Neural cell (in vitro differentiated cells): ENCODE measurements around the gene SLC12A5. TPM values are rescaled to one million over a fixed set of nuclear protein-coding genes. Genes with fewer than 3 reads are reported as not detected.

Experiments
- H2AFZ ChIP-seq: fragments of 200-600, 300-800 bp; sonication (generic), shearing (Covaris generic); 2 replicates; pipeline ENCODE4 v1.6.0; 2014; ENCODE audit warnings: low read depth, mild to moderate bottlenecking, antibody characterized with exemption, low read length, moderate library complexity
- H3F3A ChIP-seq: fragments of 200-600 bp; shearing (Covaris generic); 2 replicates; pipeline ENCODE4 v1.6.1; 2016; ENCODE audit warnings: mild to moderate bottlenecking, moderate library complexity, mixed read lengths, antibody characterized with exemption, low read length; ENCODE audit not compliant: insufficient read depth, poor library complexity, severe bottlenecking
- H3K27ac ChIP-seq: fragments of 200-600, 300-800 bp; sonication (generic), shearing (Covaris generic); 2 replicates; pipeline ENCODE4 v1.5.1; 2014; ENCODE audit warnings: mild to moderate bottlenecking, low read length, moderate library complexity
- H3K27me3 ChIP-seq: fragments of 300-800, 200-600 bp; sonication (generic), shearing (Covaris generic); 2 replicates; pipeline ENCODE4 v1.6.0; 2014; ENCODE audit warnings: mild to moderate bottlenecking, low read depth, low read length, moderate library complexity; ENCODE audit not compliant: insufficient read depth
- H3K36me3 ChIP-seq: fragments of 300-800, 200-600 bp; sonication (generic), shearing (Covaris generic); 2 replicates; pipeline ENCODE4 v1.5.1; 2014; ENCODE audit warnings: mild to moderate bottlenecking, antibody characterized with exemption, low read length, moderate library complexity; ENCODE audit not compliant: insufficient read depth
- H3K4me2 ChIP-seq: fragments of 300-800, 200-600 bp; sonication (generic), shearing (Covaris generic); 2 replicates; pipeline ENCODE4 v1.6.0; 2014; ENCODE audit warnings: mild to moderate bottlenecking, low read length
- H3K4me3 ChIP-seq: fragments of 300-800, 200-600 bp; sonication (generic), shearing (Covaris generic); 2 replicates; pipeline ENCODE4 v1.5.1; 2014; ENCODE audit warnings: mild to moderate bottlenecking, low read length, moderate library complexity
- H3K79me2 ChIP-seq: fragments of 200-600 bp; shearing (Covaris generic); replicated peaks from 2 replicates; pipeline ENCODE4 v1.6.0; 2014; ENCODE audit warnings: mild to moderate bottlenecking, low read length, moderate library complexity; ENCODE audit not compliant: insufficient read depth
- H3K9ac ChIP-seq: fragments of 300-800, 200-600 bp; sonication (generic), shearing (Covaris generic); 2 replicates; pipeline ENCODE4 v1.6.1; 2016; ENCODE audit warnings: mild to moderate bottlenecking, low read length, mixed read lengths
- H3K9me2 ChIP-seq: fragments of 200-600 bp; shearing (Covaris generic); 2 replicates; pipeline ENCODE4 v1.6.1; 2016; ENCODE audit warnings: mild to moderate bottlenecking, low read length, mixed read lengths; ENCODE audit not compliant: insufficient read depth
- H3K9me3 ChIP-seq: fragments of 200-600, 300-800 bp; sonication (generic), shearing (Covaris generic); 2 replicates; pipeline ENCODE4 v1.6.1; 2016; ENCODE audit warnings: mild to moderate bottlenecking, mixed run types, low read length, moderate library complexity, mixed read lengths
- H4K20me1 ChIP-seq: fragments of 200-600 bp; shearing (Covaris generic); 2 replicates; pipeline ENCODE4 v1.6.1; 2016; ENCODE audit warnings: mild to moderate bottlenecking, mixed run types; ENCODE audit not compliant: insufficient read depth
- EP300 ChIP-seq: fragments of 450-650 bp; conservative IDR thresholded peaks from 2 replicates; pipeline ENCODE4 v1.6.1; 2014; ENCODE audit warnings: antibody characterized with exemption, mild to moderate bottlenecking, moderate library complexity; ENCODE audit not compliant: poor library complexity, severe bottlenecking
- EZH2 ChIP-seq: fragments of 200-600, 300-800 bp; shearing (Covaris generic), sonication (generic); IDR thresholded peaks from 2 replicates; pipeline ENCODE4 v1.6.1; 2014; ENCODE audit warnings: antibody characterized with exemption, low read length, borderline replicate concordance, mild to moderate bottlenecking; ENCODE audit not compliant: insufficient read depth, poor library complexity, severe bottlenecking
- MXI1 ChIP-seq: fragments of 450-650 bp; conservative IDR thresholded peaks from 2 replicates; pipeline ENCODE4 v1.6.1; 2014; ENCODE audit warnings: antibody characterized with exemption, mild to moderate bottlenecking; ENCODE audit not compliant: poor library complexity, severe bottlenecking
- POLR2AphosphoS5 ChIP-seq: IDR thresholded peaks from 2 replicates; pipeline ENCODE4 v1.6.1; 2012
- REST ChIP-seq: IDR thresholded peaks from 2 replicates; pipeline ENCODE4 v1.6.1; 2012; ENCODE audit warnings: borderline replicate concordance
- SMC3 ChIP-seq: fragments of 450-650 bp; conservative IDR thresholded peaks from 2 replicates; pipeline ENCODE4 v1.6.1; 2014; ENCODE audit warnings: antibody characterized with exemption, mild to moderate bottlenecking, moderate library complexity; ENCODE audit not compliant: poor library complexity
- TAF1 ChIP-seq: IDR thresholded peaks from 2 replicates; pipeline ENCODE4 v1.6.1; 2012; ENCODE audit warnings: low read depth
- polyA plus RNA-seq: library from polyadenylated mRNA; depleted of rRNA; stranded (reverse); fragments of >200 nt; gene quantifications from 2 replicates; pipeline ENCODE4 v1.2.3, GENCODE V29; 2014
- TF ChIP-seq, protein P1 (sequence below): fragments of 450-650 bp; IDR thresholded peaks from 2 replicates; pipeline ENCODE4 v1.5.1; 2014; ENCODE audit warnings: antibody characterized with exemption, mild to moderate bottlenecking, moderate library complexity; ENCODE audit not compliant: poor library complexity, severe bottlenecking

Gene SLC12A5
- polyA plus RNA-seq, 1 donor from 2014 or later = 53.1 TPM

GRCh38 chr20:46051556-46052308 lies 22.7 kb downstream of the SLC12A5 start:
- no peaks in the 10 kb centered on the region for H3K9me2 ChIP-seq
- no peaks in the 10 kb centered on the region for H4K20me1 ChIP-seq
- no peaks in the 10 kb centered on the region for H3K9me3 ChIP-seq
- no peaks in the 10 kb centered on the region for H3F3A ChIP-seq
- H3K27me3 ChIP-seq = peaks cover 8% of the 10 kb centered on the region
- H2AFZ ChIP-seq = no peak overlapping the region
- H3K79me2 ChIP-seq = no peaks in the 10 kb centered on the region
- H3K9ac ChIP-seq = no peak overlapping the region
- H3K36me3 ChIP-seq = peaks cover 12% of the 10 kb centered on the region
- TF ChIP-seq TAF1 = no peak
- TF ChIP-seq MXI1 = no peak
- no peak for TF ChIP-seq REST
- TF ChIP-seq SMC3 = no peak
- no peak for TF ChIP-seq EZH2
- TF ChIP-seq, protein P1, sequence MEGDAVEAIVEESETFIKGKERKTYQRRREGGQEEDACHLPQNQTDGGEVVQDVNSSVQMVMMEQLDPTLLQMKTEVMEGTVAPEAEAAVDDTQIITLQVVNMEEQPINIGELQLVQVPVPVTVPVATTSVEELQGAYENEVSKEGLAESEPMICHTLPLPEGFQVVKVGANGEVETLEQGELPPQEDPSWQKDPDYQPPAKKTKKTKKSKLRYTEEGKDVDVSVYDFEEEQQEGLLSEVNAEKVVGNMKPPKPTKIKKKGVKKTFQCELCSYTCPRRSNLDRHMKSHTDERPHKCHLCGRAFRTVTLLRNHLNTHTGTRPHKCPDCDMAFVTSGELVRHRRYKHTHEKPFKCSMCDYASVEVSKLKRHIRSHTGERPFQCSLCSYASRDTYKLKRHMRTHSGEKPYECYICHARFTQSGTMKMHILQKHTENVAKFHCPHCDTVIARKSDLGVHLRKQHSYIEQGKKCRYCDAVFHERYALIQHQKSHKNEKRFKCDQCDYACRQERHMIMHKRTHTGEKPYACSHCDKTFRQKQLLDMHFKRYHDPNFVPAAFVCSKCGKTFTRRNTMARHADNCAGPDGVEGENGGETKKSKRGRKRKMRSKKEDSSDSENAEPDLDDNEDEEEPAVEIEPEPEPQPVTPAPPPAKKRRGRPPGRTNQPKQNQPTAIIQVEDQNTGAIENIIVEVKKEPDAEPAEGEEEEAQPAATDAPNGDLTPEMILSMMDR = no peak
- no peak overlapping the region for H3K4me2 ChIP-seq
- H3K4me3 ChIP-seq = no peak overlapping the region
- no peak overlapping the region for H3K27ac ChIP-seq

DNA sequence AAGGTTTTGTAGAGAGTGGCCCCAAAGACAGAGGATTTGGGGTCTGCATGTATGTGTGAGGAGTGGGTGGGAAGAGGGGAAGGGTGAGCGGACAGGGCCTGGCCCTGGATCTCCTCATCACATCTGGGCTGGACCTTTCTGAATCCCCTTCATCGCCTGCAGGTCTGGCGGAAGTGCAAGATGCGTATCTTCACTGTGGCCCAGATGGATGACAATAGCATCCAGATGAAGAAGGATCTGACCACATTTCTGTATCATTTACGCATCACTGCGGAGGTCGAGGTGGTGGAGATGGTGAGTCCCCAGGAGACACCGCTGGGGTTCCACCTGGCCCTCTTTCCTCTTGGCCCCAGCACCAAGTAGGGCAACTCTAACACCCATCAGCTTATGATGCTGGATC lies 24.4 kb downstream of the SLC12A5 start:
- Histone ChIP-seq H3K9me3 (no peaks in the 10 kb centered on the region), H3K9ac (no peak overlapping the region), H4K20me1 (no peaks in the 10 kb centered on the region), H2AFZ (no peak overlapping the region), H3F3A (no peaks in the 10 kb centered on the region), H3K9me2 (no peaks in the 10 kb centered on the region), H3K4me2 (no peak overlapping the region), H3K79me2 (no peaks in the 10 kb centered on the region), H3K27me3 (peaks cover 15% of the 10 kb centered on the region), H3K27ac (no peak overlapping the region), H3K36me3 (peaks cover 12% of the 10 kb centered on the region), H3K4me3 (no peak overlapping the region)
- TF ChIP-seq, protein P1 = no peak
- no peak for TF ChIP-seq SMC3
- TF ChIP-seq EP300 = no peak
- no peak for TF ChIP-seq MXI1
- TF ChIP-seq REST = no peak
- no peak for TF ChIP-seq POLR2AphosphoS5
